Adrenal gland (tissue), 12 donors: ENCODE measurements around the gene FAM210A. TPM values are rescaled to one million over a fixed set of nuclear protein-coding genes. Genes with fewer than 3 reads are reported as not detected.

Source experiments
- DNase-seq, 7 donors: peaks; one replicate each; pipeline ENCODE4 v3.0.0-alpha.2; 2019 to 2020
- H3K27ac ChIP-seq, 5 donors: fragments of 200-600 bp; sonication (generic) in 4 of 5; 1 replicate in 3 of 5; 2 replicates in 2 of 5; pipeline versions ENCODE4 v1.5.1 to v1.8.0; 2016 to 2020; ENCODE audit warnings: mild to moderate bottlenecking in 1 of 5
- H3K27me3 ChIP-seq: fragments of 200-600 bp; 2 replicates; pipeline ENCODE4 v1.8.0; 2021
- H3K36me3 ChIP-seq, 2 donors: fragments of 200-600 bp; replicated peaks in 1 of 2; 1 replicate in 1 of 2; 2 replicates in 1 of 2; pipeline versions ENCODE4 v1.5.1 to v1.8.0; 2018 to 2022
- H3K4me1 ChIP-seq, 2 donors: fragments of 200-600 bp; replicated peaks in 1 of 2; 1 replicate in 1 of 2; 2 replicates in 1 of 2; pipeline versions ENCODE4 v1.5.1 to v1.8.0; 2018 to 2021
- H3K4me3 ChIP-seq, 4 donors: fragments of 200-600 bp; sonication (generic) in 3 of 4; one replicate each; pipeline ENCODE4 v1.5.1; 2016 to 2018
- H3K9me3 ChIP-seq, 3 donors: fragments of 200-600 bp; sonication (generic) in 1 of 3; replicated peaks in 1 of 3; 1 replicate in 2 of 3; 2 replicates in 1 of 3; pipeline versions ENCODE4 v1.5.1 to v1.8.0; 2016 to 2021
- POLR2A ChIP-seq, 2 donors: fragments of 450-650 bp; IDR thresholded peaks; one replicate each; pipeline ENCODE4 v1.6.1; 2017; ENCODE audit warnings: antibody characterized with exemption in 2 of 2, mild to moderate bottlenecking in 2 of 2, moderate library complexity in 1 of 2
- WGBS, 4 donors: extraction: QIAGEN DNeasy Blood & Tissue Kit in 2 of 4; methylation state at CpG; one replicate each; pipeline versions ENCODE4 v1.1.5 to v1.1.7; 2013 to 2017; 5-methylcytosine and 5-hydroxymethylcytosine counted together
- intact Hi-C, 2 donors: fragments of 100-400 bp; cut with DNase I; formaldehyde crosslinking; loops; one replicate each; pipeline versions ENCODE4 v1.14.1 to v1.15.0; 2022 to 2023
- polyA plus RNA-seq, 3 donors: library from polyadenylated mRNA; stranded (reverse); fragments of 200-250 nt in 2 of 3; fragments of 350-450 nt in 1 of 3; fragmentation: Illumina TruSeq in 1 of 3; extraction: RNeasy Lipid Tissue Mini Kit (QIAGEN cat#74804) in 1 of 3; gene quantifications; one replicate each; pipeline ENCODE4 v1.2.3, GENCODE V29; 2013 to 2014
- total RNA-seq, 9 donors: library from RNA; depleted of rRNA in 4 of 9; stranded (reverse); fragments of >200 nt in 4 of 9; fragments of 120-200 nt in 1 of 9; fragmentation: NEBNext Ultra II Directional in 1 of 9; extraction: Animal tissue kit (Norgen Biotek cat#: 25700) in 1 of 9; gene quantifications; one replicate each; pipeline versions ENCODE4 v1.1.0 to v1.2.4, GENCODE V29; 2013 to 2023
- TF ChIP-seq, protein P1 (sequence below), 6 experiments: fragments of 450-650 bp in 4 of 6; fragments of 200-600 bp in 2 of 6; sonication (generic) in 1 of 6; IDR thresholded peaks; 1 replicate in 5 of 6; 2 replicates in 1 of 6; pipeline versions ENCODE4 v1.5.1 to v1.8.0; 2016 to 2021; ENCODE audit warnings: antibody characterized with exemption in 6 of 6, mild to moderate bottlenecking in 2 of 6, moderate library complexity in 1 of 6
- donor health status: healthy with polysubstance abuse.
- donor health status: Bipolar disorder and iron deficiency.
- donor health status: DM: yes; HTN: yes; CAD: no.
- donor health status: DM: no; HTN: no; CAD: no.
- donor health status: DM: no; HTN: no; CAD: no.
- donor health status: DM: yes; HTN: yes; CAD: no.

Gene FAM210A
- total and polyA plus RNA-seq, 12 donors: 3.4 to 29.5 (median 10.8) TPM

DNA sequence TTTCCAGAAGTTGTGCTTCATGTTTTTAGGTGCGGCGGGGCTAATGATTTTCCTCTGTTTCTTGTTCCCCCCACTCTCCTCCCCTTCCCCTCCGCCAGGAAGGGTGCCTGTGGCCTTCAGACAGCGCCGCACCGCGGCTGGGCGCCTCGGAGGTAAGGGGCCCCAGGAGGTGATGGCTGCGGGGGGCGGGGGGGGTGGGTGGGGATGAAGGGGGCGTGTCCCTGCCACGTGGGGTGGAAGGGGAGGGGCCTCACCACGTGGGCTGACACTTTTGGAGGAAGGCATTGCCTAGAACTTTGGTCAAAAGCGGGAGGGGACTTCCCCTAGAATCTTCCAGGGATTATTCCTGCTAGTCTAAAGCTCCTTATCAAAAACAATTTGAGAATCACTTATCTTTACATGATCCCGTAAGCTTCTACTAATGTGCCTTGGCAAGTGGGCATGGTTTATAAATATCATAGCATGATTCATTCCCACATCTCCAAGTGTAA, 83.1 kb downstream of the FAM210A start:
- DNase-seq: no peak
- H3K36me3 ChIP-seq: peaks cover 0 to 9% of the 10 kb centered on the region in 2 donors
- H3K27me3 ChIP-seq: no peaks in the 10 kb centered on the region
- H3K4me1 ChIP-seq: no peaks in the 10 kb centered on the region
- TF ChIP-seq, protein P1, sequence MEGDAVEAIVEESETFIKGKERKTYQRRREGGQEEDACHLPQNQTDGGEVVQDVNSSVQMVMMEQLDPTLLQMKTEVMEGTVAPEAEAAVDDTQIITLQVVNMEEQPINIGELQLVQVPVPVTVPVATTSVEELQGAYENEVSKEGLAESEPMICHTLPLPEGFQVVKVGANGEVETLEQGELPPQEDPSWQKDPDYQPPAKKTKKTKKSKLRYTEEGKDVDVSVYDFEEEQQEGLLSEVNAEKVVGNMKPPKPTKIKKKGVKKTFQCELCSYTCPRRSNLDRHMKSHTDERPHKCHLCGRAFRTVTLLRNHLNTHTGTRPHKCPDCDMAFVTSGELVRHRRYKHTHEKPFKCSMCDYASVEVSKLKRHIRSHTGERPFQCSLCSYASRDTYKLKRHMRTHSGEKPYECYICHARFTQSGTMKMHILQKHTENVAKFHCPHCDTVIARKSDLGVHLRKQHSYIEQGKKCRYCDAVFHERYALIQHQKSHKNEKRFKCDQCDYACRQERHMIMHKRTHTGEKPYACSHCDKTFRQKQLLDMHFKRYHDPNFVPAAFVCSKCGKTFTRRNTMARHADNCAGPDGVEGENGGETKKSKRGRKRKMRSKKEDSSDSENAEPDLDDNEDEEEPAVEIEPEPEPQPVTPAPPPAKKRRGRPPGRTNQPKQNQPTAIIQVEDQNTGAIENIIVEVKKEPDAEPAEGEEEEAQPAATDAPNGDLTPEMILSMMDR (IDR thresholded peaks at IDR 0.05): no peak
- no peak for TF ChIP-seq POLR2A (IDR thresholded peaks at IDR 0.05)
- no peak overlapping the region for H3K4me3 ChIP-seq
- H3K9me3 ChIP-seq: no peaks in the 10 kb centered on the region
- intact Hi-C loops: loop anchor here in 1 of 2 donors (10.0 kb wide), 1 partner anchor 71 kb away; no protein-coding TSS in a partner anchor
- no peak overlapping the region for H3K27ac ChIP-seq
- 78 to 83% (median 80%) methylated on average over 16 of the region's 16 CpGs for WGBS, 4 donors

DNA sequence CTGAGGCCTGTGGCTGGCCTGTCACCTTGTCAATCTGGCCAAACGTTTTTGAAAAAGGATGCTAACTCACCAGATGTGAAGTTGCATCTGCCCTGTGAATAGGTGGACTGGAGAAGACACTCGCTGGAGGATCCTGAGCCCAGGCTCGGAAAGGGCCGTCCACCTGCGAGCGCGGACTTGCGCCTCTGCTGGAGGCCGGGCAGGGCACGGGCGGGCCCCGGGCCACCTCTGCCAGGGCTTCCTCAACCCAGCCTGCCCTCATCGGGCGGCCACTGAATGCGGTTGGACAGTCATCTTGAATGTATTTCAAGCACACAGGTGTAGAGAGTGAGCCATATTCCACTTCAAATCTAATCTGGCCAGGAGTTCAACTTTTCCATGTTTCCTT, 83.9 kb downstream of the FAM210A start:
- peak overlapping the region in 3 of 5 donors; percentile 2 to 76 (median 65) for H3K27ac ChIP-seq
- peaks cover 0 to 9% of the 10 kb centered on the region in 2 donors for H3K36me3 ChIP-seq
- no peaks in the 10 kb centered on the region for H3K9me3 ChIP-seq
- H3K4me3 ChIP-seq: no peak overlapping the region
- no peaks in the 10 kb centered on the region for H3K4me1 ChIP-seq
- intact Hi-C loops: loop anchor here in 1 of 2 donors (10.0 kb wide), 1 partner anchor 72 kb away; no protein-coding TSS in a partner anchor
- no peaks in the 10 kb centered on the region for H3K27me3 ChIP-seq
- 77 to 95% (median 90%) methylated on average over 4 to 15 of the region's 15 CpGs for WGBS, 4 donors
- DNase-seq: peak in 1 of 7 donors; percentile 48
- TF ChIP-seq POLR2A (IDR thresholded peaks at IDR 0.05): no peak
- TF ChIP-seq, protein P1 (IDR thresholded peaks at IDR 0.05): no peak

DNA sequence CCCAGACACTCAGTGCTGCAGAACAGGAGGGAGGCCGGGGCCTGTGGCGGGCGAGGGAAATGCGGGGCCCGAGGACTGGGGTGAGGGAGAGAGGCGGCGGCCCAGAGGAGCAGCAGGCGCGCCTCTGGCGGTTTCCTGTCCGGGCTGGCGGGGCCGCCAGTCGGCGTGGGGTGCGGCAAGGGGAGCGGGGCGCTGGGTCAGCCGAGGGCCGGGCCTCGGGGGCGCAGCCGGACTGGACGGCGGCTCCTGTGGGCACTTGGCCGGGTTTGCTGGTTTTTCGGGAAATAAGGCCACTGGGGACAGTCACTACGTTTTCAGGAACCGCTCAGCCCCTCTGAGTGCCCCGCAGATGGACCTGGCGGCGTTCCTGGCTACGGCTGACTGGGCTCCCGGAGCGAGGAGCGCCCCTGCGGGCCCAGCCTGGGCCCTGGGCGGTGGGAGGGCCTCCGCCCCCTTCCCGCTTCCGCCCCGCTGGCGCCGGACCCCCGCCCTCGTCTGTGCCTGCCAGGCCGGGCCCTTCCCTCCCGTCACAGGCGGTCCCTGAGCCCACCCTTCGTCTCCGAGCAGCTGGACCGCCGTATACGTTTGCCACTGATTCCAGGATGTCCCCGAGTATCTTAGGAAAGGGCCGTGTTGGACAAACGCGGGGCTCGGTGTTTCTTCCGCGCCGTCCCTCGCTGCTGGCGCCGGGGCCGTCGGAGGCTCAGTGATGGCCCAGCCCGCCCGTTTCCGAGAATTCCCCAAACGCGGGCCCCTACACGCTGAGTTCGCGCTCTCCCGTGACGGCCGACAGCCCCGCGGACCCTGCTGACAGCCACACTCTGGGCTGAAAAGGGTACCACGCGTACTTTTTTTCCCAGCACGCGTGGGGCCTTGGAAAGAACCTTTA, 84.6 kb downstream of the FAM210A start:
- peak overlapping the region in 1 of 4 donors; percentile 41 for H3K4me3 ChIP-seq
- no peaks in the 10 kb centered on the region for H3K9me3 ChIP-seq
- 34 to 48% (median 37%) methylated on average over 24 to 84 of the region's 84 CpGs for WGBS, 4 donors
- DNase-seq: peak in 4 of 7 donors; percentile 26 to 60 (median 40)
- intact Hi-C loops: loop anchor here in 1 of 2 donors (10.0 kb wide), 1 partner anchor 73 kb away; no protein-coding TSS in a partner anchor
- H3K27me3 ChIP-seq: no peaks in the 10 kb centered on the region
- peak overlapping the region in 4 of 5 donors; percentile 2 to 76 (median 39) for H3K27ac ChIP-seq
- H3K36me3 ChIP-seq: peaks cover 0 to 9% of the 10 kb centered on the region in 2 donors
- TF ChIP-seq POLR2A (IDR thresholded peaks at IDR 0.05): no peak
- TF ChIP-seq, protein P1 (IDR thresholded peaks at IDR 0.05): no peak
- no peaks in the 10 kb centered on the region for H3K4me1 ChIP-seq

DNA sequence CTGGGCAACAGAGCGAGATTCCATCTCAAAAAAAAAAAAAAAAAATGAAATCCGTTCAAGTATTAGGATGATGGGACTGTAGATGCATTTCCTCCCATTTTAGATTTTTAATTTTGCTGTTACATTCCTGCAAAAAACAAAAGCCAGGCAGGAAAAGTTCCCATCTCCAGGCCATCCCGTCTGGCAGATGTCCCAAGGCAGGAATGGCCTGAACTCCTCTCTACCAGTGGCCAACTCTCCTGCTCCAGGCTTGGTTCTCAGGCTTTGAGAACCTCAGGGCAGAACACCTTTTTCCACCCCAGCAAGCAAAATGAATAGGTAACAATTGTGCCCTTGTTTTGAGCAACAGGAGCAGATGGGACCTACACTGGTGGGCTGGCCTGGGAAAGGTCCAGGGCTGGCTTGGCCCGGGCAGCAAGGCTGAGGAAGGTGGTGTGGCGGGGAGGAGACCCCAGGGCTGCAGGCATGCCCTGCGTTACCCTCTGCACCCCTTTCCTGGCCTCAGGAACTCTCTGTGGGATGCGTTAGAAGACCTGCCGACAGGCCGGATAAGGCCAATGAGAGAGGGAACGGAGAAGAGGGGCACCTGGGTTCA, 86.0 kb downstream of the FAM210A start:
- DNase-seq: peak in 2 of 7 donors; percentile 19 to 51
- WGBS, 4 donors: 82 to 86% (median 84%) methylated on average over 9 to 10 of the region's 10 CpGs
- no peaks in the 10 kb centered on the region for H3K27me3 ChIP-seq
- no peak overlapping the region for H3K4me3 ChIP-seq
- no peaks in the 10 kb centered on the region for H3K9me3 ChIP-seq
- intact Hi-C loops: loop anchor here in 1 of 2 donors (10.0 kb wide), 1 partner anchor 74 kb away; no protein-coding TSS in a partner anchor
- peaks cover 0 to 5% of the 10 kb centered on the region in 2 donors for H3K36me3 ChIP-seq
- peak overlapping the region in 1 of 5 donors; percentile 76 for H3K27ac ChIP-seq
- TF ChIP-seq, protein P1 (IDR thresholded peaks at IDR 0.05): no peak
- no peak for TF ChIP-seq POLR2A (IDR thresholded peaks at IDR 0.05)
- no peaks in the 10 kb centered on the region for H3K4me1 ChIP-seq
